GM18858 (cell line): ENCODE data around the gene ADAM8.

ENCODE experiments used
- ATAC-seq: cut with Tn5 transposase; IDR thresholded peaks from one replicate; pipeline ENCODE4 v1.9.1; 2021; ENCODE audit not compliant: unreplicated experiment

Gene ADAM8

DNA sequence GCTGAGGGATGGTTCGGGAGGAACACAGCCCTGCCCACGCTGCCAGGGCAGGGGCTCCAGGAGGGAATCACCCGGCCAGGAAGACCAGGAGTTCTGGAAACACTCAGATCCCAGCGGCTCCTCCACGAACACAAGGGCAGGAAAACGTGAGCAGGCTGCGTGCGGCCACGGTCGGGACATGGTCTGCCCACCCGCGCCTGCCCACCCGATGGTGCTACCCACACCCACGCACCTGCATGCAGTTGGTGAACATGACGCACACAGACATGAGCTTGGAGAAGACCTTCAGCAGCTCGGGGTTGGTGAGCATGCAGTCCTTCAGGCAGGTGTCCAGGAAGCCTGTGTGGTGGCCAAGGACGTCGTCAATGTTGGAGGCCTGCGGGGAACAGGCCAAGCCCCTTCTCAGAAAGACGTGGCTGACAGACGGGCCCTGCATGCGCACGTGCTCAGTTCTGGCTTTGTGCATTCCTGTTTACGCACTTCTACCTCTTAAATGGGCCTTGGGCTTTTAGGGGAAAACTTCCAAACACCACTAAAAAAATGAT lies 6.2 kb upstream of the ADAM8 start:
- no peak for ATAC-seq

DNA sequence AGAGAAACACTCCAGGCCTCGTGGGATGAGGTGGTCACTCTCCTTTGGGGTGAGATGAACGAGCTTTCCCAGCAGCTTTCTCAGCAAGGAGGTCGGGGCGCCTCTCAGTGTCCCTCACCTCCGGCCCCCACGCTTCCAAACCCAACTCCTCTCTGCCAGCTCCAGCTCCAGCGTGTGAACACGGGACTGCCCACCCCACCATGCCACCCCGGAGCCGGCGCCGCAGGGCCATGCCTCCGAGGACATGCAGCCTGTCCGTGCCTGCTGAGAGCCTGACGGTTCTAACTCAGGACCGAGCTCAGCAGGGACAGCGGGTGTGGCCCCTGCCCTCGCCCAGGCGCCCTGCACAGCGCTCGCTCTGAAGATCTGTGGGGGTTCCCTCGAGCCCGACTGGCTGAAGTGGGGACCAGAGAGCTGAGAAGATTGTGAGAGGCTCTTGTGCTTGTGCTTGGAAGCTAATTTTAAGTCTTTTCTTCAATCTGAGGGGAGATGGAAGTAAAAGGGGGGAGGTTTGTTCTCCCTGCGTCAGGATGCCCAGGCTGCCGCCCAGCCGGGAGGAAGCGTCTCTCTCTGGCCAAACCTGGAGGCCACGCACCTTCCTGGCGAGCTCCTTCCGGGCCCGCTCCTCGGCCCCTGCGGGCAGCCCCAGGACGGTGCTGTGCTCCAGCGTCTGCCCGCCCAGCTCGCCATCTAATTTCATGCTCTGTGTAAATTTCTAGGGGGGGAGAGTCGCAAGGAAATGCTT lies 5.1 kb upstream of the ADAM8 start:
- ATAC-seq = no peak

- no peak for ATAC-seq
Observed at GRCh38 chr10:133281084-133281483, 4.4 kb upstream of the ADAM8 start.

- ATAC-seq = no peak
Observed at GRCh38 chr10:133280391-133281059, 3.9 kb upstream of the ADAM8 start.

GRCh38 chr10:133279326-133280226 lies 2.9 kb upstream of the ADAM8 start:
- ATAC-seq = no peak

DNA sequence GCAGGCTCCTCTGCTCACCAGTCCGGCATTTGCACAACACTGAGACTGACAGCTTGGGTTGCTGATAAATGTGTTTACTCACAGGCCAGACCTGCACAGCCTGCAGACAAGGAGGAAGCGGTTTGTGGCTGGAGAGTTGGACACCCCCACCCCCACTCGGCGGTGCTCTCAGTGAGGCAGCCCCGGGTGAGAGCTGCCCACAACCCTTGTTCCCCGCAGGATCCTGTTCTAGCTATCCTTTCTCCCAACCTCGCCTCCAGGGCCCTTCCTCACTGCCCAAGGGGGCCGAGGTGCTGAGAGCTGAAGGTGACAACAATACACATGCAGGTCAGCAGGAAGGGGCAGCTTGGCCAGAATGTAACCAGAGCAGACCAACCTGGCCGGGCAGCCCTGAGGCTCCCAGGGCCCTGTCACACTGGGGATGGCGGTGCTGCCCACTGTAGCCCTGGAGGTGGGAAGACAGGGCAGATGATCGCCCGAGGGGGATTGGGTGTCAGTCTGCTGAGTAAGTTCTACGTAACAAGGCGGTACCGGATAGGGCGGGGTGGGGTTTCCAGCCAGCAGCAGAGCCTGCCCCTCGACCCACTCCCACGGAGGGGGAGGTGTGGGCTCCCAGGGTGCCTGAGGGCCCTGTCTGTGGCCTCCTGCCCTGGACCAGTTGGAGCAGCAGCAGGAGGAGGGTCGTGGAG lies 2.1 kb upstream of the ADAM8 start:
- peak; percentile 33 for ATAC-seq

DNA sequence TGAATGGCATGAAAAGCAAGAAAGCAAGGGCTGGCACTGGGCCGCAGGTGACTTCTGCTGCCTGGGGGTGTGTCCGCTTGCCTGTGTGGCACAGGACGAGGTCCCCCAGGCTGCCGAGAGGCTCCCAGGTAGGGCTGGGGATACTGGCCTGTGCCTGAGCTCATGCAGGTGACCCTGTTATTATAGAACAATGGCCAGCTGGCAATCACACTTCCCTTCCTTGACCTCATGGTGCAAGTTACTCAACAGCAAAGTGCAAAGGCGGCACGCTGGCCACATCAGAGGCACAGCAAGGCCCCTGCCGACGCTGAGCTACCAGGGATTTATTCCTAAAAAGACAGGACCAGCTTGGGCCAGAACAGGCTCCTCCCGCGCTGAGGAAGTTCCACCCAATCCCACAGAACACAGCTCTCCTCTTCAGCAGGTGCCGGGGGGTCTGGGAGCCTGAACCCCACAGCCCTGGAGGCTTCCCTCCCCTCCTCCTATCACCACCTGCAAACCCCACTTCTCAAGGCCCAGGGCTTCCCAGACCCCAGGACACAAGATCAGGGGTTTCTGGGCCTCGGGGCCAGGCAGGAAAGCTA lies 1.4 kb upstream of the ADAM8 start:
- no peak for ATAC-seq

GRCh38 chr10:133277277-133277992 lies 767 bp upstream of the ADAM8 start:
- no peak for ATAC-seq

DNA sequence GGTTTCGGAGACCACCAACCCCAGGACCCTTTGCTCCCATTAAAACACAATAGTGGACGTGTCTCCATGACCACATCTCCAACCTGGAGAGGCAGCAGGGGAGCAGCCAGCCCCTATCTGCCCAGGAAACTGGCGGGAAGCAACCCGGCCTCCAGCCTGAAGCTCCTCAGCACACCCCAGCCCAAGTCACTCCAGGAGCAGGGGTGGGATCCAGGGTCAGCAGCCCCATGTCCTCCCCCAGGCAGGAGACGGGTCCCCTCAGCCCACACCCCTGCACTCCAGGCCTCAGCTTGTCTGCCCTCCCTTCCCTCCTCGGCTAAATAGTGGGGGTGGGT lies 601 bp downstream of the ADAM8 start:
- ATAC-seq = no peak

- ATAC-seq = no peak
Observed at GRCh38 chr10:133275684-133276092, 980 bp downstream of the ADAM8 start.

GRCh38 chr10:133274751-133275683 lies 1.7 kb downstream of the ADAM8 start:
- peak; percentile 43 for ATAC-seq

- ATAC-seq = no peak
Observed at GRCh38 chr10:133273534-133274143, 3.0 kb downstream of the ADAM8 start.

- no peak for ATAC-seq
Observed at GRCh38 chr10:133272964-133273420, 3.7 kb downstream of the ADAM8 start.

DNA sequence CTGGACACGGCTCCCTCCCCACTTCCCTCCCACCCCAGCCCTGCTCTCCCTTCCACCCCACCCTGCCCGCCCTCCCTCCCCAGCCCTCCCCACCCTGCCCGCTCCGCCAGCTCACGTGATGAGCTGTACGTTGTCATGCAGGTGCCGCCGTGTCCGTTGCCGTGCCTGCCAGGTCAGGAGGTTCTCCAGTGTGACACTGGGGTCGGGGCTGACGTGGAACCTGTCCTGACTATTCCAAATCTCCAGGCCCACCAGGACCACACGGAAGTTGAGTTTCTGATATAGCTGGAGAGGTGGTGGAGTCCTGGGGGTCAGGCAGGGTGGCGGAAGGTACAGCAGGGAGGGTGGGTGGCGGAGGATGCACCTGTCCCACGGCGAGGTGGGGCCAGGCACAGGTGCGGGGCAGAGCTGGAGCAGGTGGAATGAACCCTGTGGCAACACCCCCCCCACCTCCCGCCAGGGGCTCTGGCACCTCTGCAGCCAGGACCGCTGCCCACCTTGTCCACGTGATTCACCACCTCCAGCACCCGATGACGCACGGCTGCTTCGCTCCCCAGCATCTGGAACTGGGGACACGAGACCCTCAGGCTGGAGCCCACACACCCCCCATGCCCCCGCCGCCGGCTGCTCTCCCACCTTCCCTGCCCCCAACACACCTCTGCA lies 4.2 kb downstream of the ADAM8 start:
- no peak for ATAC-seq

DNA sequence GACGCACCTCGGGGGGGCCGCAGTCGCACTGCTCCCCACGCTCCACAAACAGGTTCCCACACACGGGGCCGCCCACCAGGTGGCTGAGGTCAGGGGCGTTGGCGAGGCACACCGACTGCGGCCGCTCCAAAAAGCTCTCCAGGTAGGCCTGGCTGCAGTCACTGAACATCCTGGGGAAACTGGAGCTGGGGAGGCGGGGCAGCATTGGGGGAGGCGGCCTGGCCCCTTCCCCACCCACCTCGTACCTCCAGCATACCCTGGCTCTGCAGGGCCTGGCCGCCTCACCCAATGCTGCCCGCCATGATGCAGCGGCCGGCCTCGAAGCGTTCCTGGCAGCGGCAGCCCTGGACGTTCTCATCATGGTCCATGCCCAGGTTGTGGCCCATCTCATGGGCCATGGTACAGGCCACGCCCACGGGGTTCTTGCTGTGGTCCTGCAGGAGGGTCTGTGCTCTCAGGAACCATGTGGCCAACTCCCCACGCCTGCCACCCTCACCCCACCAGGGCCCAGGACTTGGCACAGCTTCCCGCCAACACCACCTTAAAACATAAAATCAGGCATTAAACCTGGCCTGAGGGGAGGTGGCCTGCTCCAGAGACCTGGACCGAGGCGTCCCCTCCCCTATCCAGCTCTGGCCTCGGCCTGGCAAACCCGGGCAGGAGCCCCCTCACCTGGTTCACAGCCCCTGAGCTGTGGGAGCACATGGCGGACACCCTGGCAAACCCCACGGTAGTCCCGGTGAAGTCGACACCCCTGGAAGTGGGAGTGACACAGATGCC lies 5.0 kb downstream of the ADAM8 start:
- ATAC-seq = no peak

DNA sequence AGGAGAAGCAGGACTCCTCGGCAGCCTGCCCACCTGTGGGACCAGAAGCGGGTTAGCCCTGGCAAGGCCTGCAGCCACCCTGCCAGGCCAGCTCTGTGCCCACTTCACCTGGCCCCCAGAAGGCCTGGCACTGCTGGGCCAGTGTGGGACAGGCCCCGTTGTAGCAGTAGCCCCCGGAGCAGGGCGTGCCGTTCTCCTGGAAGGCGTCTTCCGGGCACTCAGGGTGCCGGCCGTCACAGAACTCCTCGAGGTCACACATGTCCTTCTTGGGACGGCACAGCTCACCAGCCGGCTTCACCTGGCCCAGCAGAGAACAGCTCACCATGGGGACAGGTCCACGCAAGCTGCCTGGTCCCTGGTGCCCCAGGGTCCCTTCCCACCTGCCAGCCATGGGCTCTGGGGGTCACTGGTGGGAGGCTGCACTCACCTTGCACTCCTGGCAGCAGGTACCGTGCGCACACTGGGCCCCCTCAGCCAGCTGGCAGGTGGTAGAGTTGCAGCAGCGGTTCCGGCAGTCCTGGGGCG lies 5.8 kb downstream of the ADAM8 start:
- no peak for ATAC-seq

GRCh38 chr10:133270204-133270603 lies 6.5 kb downstream of the ADAM8 start:
- ATAC-seq = no peak
